HepG2 (cell line): ENCODE data around the gene BEAN1. TPM values are rescaled to one million over a fixed set of nuclear protein-coding genes. Genes with fewer than 3 reads are reported as not detected.

Experiments
- ARNT ChIP-seq: fragments of 450-650 bp; IDR thresholded peaks from 2 replicates; pipeline ENCODE4 v1.6.1; 2017
- BATF2 ChIP-seq: sonication (generic); formaldehyde crosslinking; IDR thresholded peaks from 2 replicates; pipeline ENCODE4 v1.8.0; 2022; ENCODE audit warnings: mild to moderate bottlenecking, missing genetic modification reagents, moderate library complexity
- EHMT2 ChIP-seq: fragments of 200-600 bp; sonication (generic); IDR thresholded peaks from 2 replicates; pipeline ENCODE4 v1.7.0; 2017; ENCODE audit warnings: antibody characterized with exemption, low read depth, low read length, borderline replicate concordance
- NAIF1 ChIP-seq: sonication (generic); formaldehyde crosslinking; IDR thresholded peaks from 2 replicates; pipeline ENCODE4 v1.5.0; 2020; ENCODE audit warnings: mild to moderate bottlenecking, missing genetic modification reagents, borderline replicate concordance
- NFIC ChIP-seq: IDR thresholded peaks from 2 replicates; pipeline ENCODE4 v1.6.1; 2012; ENCODE audit warnings: mild to moderate bottlenecking, low read length, inconsistent platforms
- NR2F2 ChIP-seq: IDR thresholded peaks from 2 replicates; pipeline ENCODE4 v1.6.1; 2012; ENCODE audit warnings: low read depth, inconsistent platforms, borderline replicate concordance
- PLSCR1 ChIP-seq: sonication (generic); formaldehyde crosslinking; IDR thresholded peaks from 2 replicates; pipeline ENCODE4 v1.5.0; 2020; ENCODE audit warnings: missing genetic modification reagents, mild to moderate bottlenecking, borderline replicate concordance
- POLR2A ChIP-seq, 2 experiments: IDR thresholded peaks; 2 replicates each; pipeline ENCODE4 v1.6.1; 2011; ENCODE audit warnings: low read depth in 2 of 2, low read length in 2 of 2, mild to moderate bottlenecking in 1 of 2, moderate library complexity in 1 of 2; ENCODE audit not compliant: insufficient read depth in 1 of 2
- POLR2AphosphoS2 ChIP-seq: IDR thresholded peaks from 2 replicates; pipeline ENCODE4 v1.6.1; 2011; ENCODE audit warnings: low read depth, low read length, improper control_type of control experiment
- RCOR2 ChIP-seq: IDR thresholded peaks from 2 replicates; pipeline ENCODE4 v1.6.1; 2016; ENCODE audit warnings: missing biosample characterization, missing genetic modification reagents
- SOX13 ChIP-seq, 3 experiments: fragments of 450-650 bp in 1 of 3; sonication (generic) in 1 of 3; formaldehyde crosslinking in 1 of 3; IDR thresholded peaks in 2 of 3; conservative IDR thresholded peaks in 1 of 3; 2 replicates each; pipeline versions ENCODE4 v1.5.0 to v1.6.1; 2016 to 2020; ENCODE audit warnings: antibody characterized with exemption in 1 of 3, mild to moderate bottlenecking in 1 of 3, missing compliant biosample characterization in 1 of 3, missing genetic modification reagents in 1 of 3, moderate library complexity in 1 of 3
- SP2 ChIP-seq: sonication (generic); formaldehyde crosslinking; IDR thresholded peaks from 2 replicates; pipeline ENCODE4 v1.5.1; 2020; ENCODE audit warnings: mild to moderate bottlenecking, missing genetic modification reagents
- TRAFD1 ChIP-seq: sonication (generic); formaldehyde crosslinking; IDR thresholded peaks from 2 replicates; pipeline ENCODE4 v1.5.1; 2020; ENCODE audit warnings: missing genetic modification reagents, mild to moderate bottlenecking, borderline replicate concordance
- ZBTB38 ChIP-seq: sonication (generic); formaldehyde crosslinking; IDR thresholded peaks from 2 replicates; pipeline ENCODE4 v1.5.1; 2020; ENCODE audit warnings: mild to moderate bottlenecking, missing genetic modification reagents
- ZBTB4 ChIP-seq: sonication (generic); formaldehyde crosslinking; IDR thresholded peaks from 2 replicates; pipeline ENCODE4 v1.4.0; 2020; ENCODE audit warnings: missing genetic modification reagents, mild to moderate bottlenecking, borderline replicate concordance
- ZNF17 ChIP-seq: sonication (generic); formaldehyde crosslinking; IDR thresholded peaks from 2 replicates; pipeline ENCODE4 v1.5.0; 2020; ENCODE audit warnings: mild to moderate bottlenecking, missing genetic modification reagents
- ZNF264 ChIP-seq: sonication (generic); formaldehyde crosslinking; IDR thresholded peaks from 2 replicates; pipeline ENCODE4 v1.4.0; 2020; ENCODE audit warnings: missing genetic modification reagents
- ZNF746 ChIP-seq: sonication (generic); formaldehyde crosslinking; IDR thresholded peaks from 2 replicates; pipeline ENCODE4 v1.8.0; 2022; ENCODE audit warnings: mild to moderate bottlenecking, missing genetic modification reagents
- polyA plus RNA-seq, 8 experiments: library from polyadenylated mRNA; depleted of rRNA in 3 of 8; stranded (reverse) in 7 of 8; unstranded in 1 of 8; fragments of >200 nt; fragmentation: Illumina TruSeq in 4 of 8; extraction: Trizol in 4 of 8; gene quantifications; 2 replicates each; pipeline versions ENCODE4 v1.2.1 to v1.2.3, GENCODE V29; 2011 to 2016; ENCODE audit warnings: low read depth in 4 of 8, missing spikeins in 1 of 8, mixed read lengths in 1 of 8; ENCODE audit not compliant: insufficient read depth in 1 of 8
- total RNA-seq, 5 experiments: library from RNA; depleted of rRNA; stranded (reverse); fragments of >200 nt; fragmentation: Illumina TruSeq; extraction: Trizol; gene quantifications; 2 replicates each; pipeline ENCODE4 v1.2.3, GENCODE V29; 2016; ENCODE audit warnings: low read depth in 1 of 5
- TF ChIP-seq, protein P1 (sequence below): sonication (generic); formaldehyde crosslinking; IDR thresholded peaks from 2 replicates; pipeline ENCODE4 v1.4.0; 2020; ENCODE audit warnings: missing genetic modification reagents, borderline replicate concordance
- TF ChIP-seq, protein P2 (sequence below): sonication (generic); formaldehyde crosslinking; IDR thresholded peaks from 2 replicates; pipeline ENCODE4 v1.8.1; 2023; ENCODE audit warnings: mild to moderate bottlenecking, missing genetic modification reagents, borderline replicate concordance
- TF ChIP-seq, protein P3 (sequence below): sonication (generic); formaldehyde crosslinking; IDR thresholded peaks from 2 replicates; pipeline ENCODE4 v1.8.1; 2023; ENCODE audit warnings: missing genetic modification reagents, mild to moderate bottlenecking, borderline replicate concordance

The BEAN1 gene
- total and polyA plus RNA-seq, 2 of the 13 experiments (the other 11 are each of a cell fraction or from before 2014, with no cell fraction given), result 0.53 to 1.4 TPM

GRCh38 chr16:66516509-66516807 is 89.4 kb downstream of the BEAN1 start (continued):
- TF ChIP-seq, protein P1, sequence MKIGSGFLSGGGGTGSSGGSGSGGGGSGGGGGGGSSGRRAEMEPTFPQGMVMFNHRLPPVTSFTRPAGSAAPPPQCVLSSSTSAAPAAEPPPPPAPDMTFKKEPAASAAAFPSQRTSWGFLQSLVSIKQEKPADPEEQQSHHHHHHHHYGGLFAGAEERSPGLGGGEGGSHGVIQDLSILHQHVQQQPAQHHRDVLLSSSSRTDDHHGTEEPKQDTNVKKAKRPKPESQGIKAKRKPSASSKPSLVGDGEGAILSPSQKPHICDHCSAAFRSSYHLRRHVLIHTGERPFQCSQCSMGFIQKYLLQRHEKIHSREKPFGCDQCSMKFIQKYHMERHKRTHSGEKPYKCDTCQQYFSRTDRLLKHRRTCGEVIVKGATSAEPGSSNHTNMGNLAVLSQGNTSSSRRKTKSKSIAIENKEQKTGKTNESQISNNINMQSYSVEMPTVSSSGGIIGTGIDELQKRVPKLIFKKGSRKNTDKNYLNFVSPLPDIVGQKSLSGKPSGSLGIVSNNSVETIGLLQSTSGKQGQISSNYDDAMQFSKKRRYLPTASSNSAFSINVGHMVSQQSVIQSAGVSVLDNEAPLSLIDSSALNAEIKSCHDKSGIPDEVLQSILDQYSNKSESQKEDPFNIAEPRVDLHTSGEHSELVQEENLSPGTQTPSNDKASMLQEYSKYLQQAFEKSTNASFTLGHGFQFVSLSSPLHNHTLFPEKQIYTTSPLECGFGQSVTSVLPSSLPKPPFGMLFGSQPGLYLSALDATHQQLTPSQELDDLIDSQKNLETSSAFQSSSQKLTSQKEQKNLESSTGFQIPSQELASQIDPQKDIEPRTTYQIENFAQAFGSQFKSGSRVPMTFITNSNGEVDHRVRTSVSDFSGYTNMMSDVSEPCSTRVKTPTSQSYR (CRISPR knock-in tag), result no peak
- TF ChIP-seq POLR2A (IDR thresholded peaks at IDR 0.05; ENCODE audit: insufficient read depth in 1 of 2, low read depth in 2 of 2, low read length in 2 of 2) (no peak), TRAFD1 (no peak), NFIC (no peak), BATF2 (CRISPR knock-in tag) (no peak), ZBTB38 (peak; percentile 7; the same call in 1 of the 2 replicates), SP2 (CRISPR knock-in tag) (no peak), RCOR2 (CRISPR knock-in tag) (no peak), ZNF17 (CRISPR knock-in tag) (no peak), EHMT2 (no peak), NR2F2 (no peak), ZNF746 (CRISPR knock-in tag) (no peak), ARNT (no peak), SOX13 (IDR thresholded peaks at IDR 0.05) (no peak), SOX13 (CRISPR knock-in tag; conservative IDR thresholded peaks at IDR 0.05 in 1 of 2, IDR thresholded peaks at IDR 0.05 in 1 of 2) (no peak), ZNF264 (CRISPR knock-in tag) (no peak), NAIF1 (CRISPR knock-in tag) (no peak), POLR2AphosphoS2 (no peak), PLSCR1 (CRISPR knock-in tag) (no peak), ZBTB4 (CRISPR knock-in tag) (no peak)
- TF ChIP-seq, protein P2, sequence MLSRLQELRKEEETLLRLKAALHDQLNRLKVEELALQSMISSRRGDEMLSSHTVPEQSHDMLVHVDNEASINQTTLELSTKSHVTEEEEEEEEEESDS, result no peak
- TF ChIP-seq, protein P3, sequence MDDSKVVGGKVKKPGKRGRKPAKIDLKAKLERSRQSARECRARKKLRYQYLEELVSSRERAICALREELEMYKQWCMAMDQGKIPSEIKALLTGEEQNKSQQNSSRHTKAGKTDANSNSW, result 0 out of 2 replicates have a peak, but pooled peaks have one; percentile 31
